ENCODE data around the gene MDK. TPM values are rescaled to one million over a fixed set of nuclear protein-coding genes. Genes with fewer than 3 reads are reported as not detected.
A peak's percentile ranks its signal among the peaks of the same experiment; 100 is the strongest.

Gene MDK
- total and polyA plus RNA-seq, 9 donors, result 211 to 634 (median 411) TPM

DNA sequence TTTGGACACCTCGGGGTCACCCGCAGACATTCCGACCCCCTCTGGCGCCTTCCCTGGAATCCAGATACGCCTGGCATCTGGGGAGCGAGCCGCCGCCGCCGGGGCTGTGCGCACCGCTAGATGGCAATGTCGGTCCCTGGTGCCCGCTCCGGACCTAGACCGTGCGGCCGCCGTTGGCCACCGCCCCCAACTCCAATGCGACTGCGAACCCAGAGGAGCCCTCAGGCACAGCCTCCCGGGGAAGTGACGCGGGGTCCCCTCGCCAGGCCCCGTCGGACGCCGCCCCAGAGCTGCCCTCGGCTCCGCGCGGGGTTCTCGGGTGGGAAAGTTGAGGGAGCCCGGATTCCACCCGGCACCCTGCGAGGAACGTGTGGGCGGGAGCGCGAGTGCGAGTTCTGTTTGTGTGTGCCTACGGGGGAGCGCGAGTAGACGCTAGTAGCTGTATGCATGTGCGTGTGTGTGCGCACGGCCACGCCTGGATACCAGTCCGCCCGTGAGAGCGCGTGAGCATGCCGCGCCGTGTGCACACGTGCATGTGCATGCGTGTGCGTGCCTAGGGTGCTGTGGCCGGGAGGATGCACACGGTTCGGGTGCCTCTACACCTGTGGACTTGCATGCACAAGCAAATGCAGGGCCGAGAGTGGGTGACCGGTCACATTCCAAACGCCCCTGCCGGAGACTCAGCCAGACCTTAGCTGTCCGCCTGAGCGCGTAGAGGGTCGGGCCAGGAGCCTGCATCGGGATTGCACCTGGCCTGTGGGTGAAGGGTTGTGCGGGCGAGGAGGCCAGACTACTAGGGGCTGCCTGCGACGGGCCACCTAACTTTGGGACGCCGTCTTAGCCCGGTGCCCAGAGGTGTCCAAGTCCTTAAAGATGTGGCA lies 8.2 kb downstream of the MDK start:
- Histone ChIP-seq H3K27me3 (peaks cover 6% of the 10 kb centered on the region), H3K4me3 (peak overlapping the region; percentile 2), H3K9me3 (no peaks in the 10 kb centered on the region), H3K36me3 (no peaks in the 10 kb centered on the region), H3K27ac (no peak overlapping the region), H3K4me1 (ENCODE audit: insufficient read depth) (peaks cover 19% of the 10 kb centered on the region)
- WGBS, 3 donors, result 1 to 2% (median 1%) methylated on average over 71 to 80 of the region's 80 CpGs
- TF ChIP-seq POLR2A (IDR thresholded peaks at IDR 0.05), result no peak
- TF ChIP-seq, protein P1, sequence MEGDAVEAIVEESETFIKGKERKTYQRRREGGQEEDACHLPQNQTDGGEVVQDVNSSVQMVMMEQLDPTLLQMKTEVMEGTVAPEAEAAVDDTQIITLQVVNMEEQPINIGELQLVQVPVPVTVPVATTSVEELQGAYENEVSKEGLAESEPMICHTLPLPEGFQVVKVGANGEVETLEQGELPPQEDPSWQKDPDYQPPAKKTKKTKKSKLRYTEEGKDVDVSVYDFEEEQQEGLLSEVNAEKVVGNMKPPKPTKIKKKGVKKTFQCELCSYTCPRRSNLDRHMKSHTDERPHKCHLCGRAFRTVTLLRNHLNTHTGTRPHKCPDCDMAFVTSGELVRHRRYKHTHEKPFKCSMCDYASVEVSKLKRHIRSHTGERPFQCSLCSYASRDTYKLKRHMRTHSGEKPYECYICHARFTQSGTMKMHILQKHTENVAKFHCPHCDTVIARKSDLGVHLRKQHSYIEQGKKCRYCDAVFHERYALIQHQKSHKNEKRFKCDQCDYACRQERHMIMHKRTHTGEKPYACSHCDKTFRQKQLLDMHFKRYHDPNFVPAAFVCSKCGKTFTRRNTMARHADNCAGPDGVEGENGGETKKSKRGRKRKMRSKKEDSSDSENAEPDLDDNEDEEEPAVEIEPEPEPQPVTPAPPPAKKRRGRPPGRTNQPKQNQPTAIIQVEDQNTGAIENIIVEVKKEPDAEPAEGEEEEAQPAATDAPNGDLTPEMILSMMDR (IDR thresholded peaks at IDR 0.05), result peak; percentile 56 to 65 (median 61)
- DNase-seq, result peak; percentile 50 to 80 (median 67)
- intact Hi-C loops (cut with DNase I), result loop anchor here (2.0 to 10.0 kb wide), 4 partner anchors 148 to 228 kb away; partner anchors contain the start of genes ATG13 (in 4 of the 4) and HARBI1 (in 4 of the 4)

DNA sequence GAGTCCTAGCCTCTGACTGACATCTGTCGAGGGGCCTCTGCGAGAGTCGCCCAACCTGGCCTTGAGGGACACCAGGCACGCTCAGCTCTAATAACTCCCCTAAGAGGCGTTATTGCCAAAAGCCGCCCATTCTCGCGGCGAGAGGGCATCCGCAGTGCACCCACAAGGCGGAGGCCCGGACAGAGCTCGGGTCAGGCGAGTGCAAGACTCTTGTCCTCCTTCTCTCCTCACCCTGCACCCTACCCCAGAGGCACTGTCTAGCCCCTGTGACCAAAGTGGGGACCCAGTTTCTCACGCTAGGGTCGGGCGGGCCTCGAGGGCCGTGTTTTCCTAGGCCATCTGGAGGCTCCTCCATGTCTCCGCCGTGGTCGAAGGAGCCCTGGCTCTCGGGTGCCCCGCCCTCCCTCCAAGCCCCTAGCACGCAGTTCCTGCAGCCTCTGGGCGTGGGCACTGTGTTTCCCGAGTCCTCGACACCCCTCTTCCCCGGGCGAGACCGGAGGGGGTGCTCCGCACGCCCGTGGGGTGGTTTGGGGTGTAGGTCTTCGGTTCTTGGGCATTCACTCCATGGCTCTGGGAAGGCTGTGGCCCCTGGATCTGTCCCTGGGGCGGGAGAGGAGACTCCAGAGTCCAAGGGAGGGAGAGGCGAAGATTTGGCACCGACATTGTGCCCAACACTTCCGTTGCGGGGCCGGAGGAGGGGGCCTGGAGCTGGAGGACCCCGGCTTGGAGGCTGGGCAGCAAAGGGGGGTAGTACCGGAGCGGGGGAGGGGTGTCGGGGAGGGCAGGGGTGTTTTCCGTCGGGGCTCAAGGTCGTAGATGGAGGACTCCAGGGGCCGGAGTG lies 9.1 kb downstream of the MDK start:
- Histone ChIP-seq H3K27me3 (peaks cover 6% of the 10 kb centered on the region), H3K9me3 (no peaks in the 10 kb centered on the region), H3K36me3 (no peaks in the 10 kb centered on the region), H3K4me1 (ENCODE audit: insufficient read depth) (peaks cover 19% of the 10 kb centered on the region), H3K27ac (no peak overlapping the region), H3K4me3 (no peak overlapping the region)
- DNase-seq, result no peak
- TF ChIP-seq POLR2A (IDR thresholded peaks at IDR 0.05), result no peak
- TF ChIP-seq, protein P1 (IDR thresholded peaks at IDR 0.05), result no peak
- no peak for TF ChIP-seq EP300 (IDR thresholded peaks at IDR 0.05)
- intact Hi-C loops (cut with DNase I), result loop anchor here in 1 of 4 donors (10.0 kb wide), 1 partner anchor 224 kb away; the partner anchor contains the start of genes ATG13 and HARBI1
- WGBS, 3 donors, result 6 to 11% (median 7%) methylated on average over 45 to 49 of the region's 49 CpGs

DNA sequence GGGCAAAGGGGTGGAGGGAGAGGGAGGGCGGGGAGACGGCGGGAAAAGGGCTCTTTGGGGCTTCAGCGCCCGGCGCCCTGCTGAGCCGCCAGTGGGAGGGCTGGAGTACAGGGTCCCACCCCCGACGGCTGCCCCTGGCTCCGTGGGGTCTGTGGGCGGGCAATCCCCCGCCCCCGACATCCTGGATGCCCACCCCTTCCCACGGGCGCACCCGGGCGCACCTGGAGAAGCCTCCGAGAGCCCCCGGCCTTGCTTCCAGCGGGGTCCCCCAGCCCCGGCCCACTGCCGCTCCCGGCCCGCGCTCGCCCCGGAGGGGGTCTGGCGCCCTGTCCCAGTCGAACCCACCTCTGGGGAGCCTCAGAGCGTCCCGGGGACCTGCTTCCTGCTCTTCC lies 9.7 kb downstream of the MDK start:
- peaks cover 19% of the 10 kb centered on the region for H3K4me1 ChIP-seq (ENCODE audit: insufficient read depth)
- TF ChIP-seq POLR2A (IDR thresholded peaks at IDR 0.05) (no peak), EP300 (IDR thresholded peaks at IDR 0.05) (no peak)
- TF ChIP-seq, protein P1 (IDR thresholded peaks at IDR 0.05), result no peak
- WGBS, 3 donors, result 0 to 4% (median 1%) methylated on average over 1 to 31 of the region's 31 CpGs
- intact Hi-C loops (cut with DNase I), result loop anchor here in 1 of 4 donors (10.0 kb wide), 1 partner anchor 224 kb away; the partner anchor contains the start of genes ATG13 and HARBI1
- H3K36me3 ChIP-seq, result no peaks in the 10 kb centered on the region
- no peaks in the 10 kb centered on the region for H3K9me3 ChIP-seq
- no peak overlapping the region for H3K27ac ChIP-seq
- peaks cover 6% of the 10 kb centered on the region for H3K27me3 ChIP-seq
- no peak overlapping the region for H3K4me3 ChIP-seq
- DNase-seq, result peak in 1 of 5 donors; percentile 40
